ENCODE results near the gene ACOT7. TPM values are rescaled to one million over a fixed set of nuclear protein-coding genes. Genes with fewer than 3 reads are reported as not detected.

ACOT7 gene
- total RNA-seq, 1 experiment from 2014 or later, result 151 TPM

GRCh38 chr1:6225651-6226050 is 167.9 kb downstream of the ACOT7 start:
- POLR2A ChIA-PET, result interaction anchor here (0.9 kb wide), 1 partner anchor 19 kb away, joined by 3 read pairs; no protein-coding TSS in a partner anchor
- no peak overlapping the region for H3K4me3 Mint-ChIP-seq
- TF ChIP-seq ZNF232 (CRISPR knock-in tag; IDR thresholded peaks at IDR 0.05), result no peak
- TF ChIP-seq CREB1 (CRISPR knock-in tag; IDR thresholded peaks at IDR 0.05), result no peak
- TF ChIP-seq, protein P1, sequence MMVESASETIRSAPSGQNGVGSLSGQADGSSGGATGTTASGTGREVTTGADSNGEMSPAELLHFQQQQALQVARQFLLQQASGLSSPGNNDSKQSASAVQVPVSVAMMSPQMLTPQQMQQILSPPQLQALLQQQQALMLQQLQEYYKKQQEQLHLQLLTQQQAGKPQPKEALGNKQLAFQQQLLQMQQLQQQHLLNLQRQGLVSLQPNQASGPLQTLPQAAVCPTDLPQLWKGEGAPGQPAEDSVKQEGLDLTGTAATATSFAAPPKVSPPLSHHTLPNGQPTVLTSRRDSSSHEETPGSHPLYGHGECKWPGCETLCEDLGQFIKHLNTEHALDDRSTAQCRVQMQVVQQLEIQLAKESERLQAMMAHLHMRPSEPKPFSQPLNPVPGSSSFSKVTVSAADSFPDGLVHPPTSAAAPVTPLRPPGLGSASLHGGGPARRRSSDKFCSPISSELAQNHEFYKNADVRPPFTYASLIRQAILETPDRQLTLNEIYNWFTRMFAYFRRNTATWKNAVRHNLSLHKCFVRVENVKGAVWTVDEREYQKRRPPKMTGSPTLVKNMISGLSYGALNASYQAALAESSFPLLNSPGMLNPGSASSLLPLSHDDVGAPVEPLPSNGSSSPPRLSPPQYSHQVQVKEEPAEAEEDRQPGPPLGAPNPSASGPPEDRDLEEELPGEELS (CRISPR knock-in tag; IDR thresholded peaks at IDR 0.05), result no peak
- no peak for TF ChIP-seq ZNF396 (CRISPR knock-in tag; IDR thresholded peaks at IDR 0.05; ENCODE audit: borderline replicate concordance)
- TF ChIP-seq OVOL2 (CRISPR knock-in tag; IDR thresholded peaks at IDR 0.05; ENCODE audit: borderline replicate concordance), result no peak
- TF ChIP-seq GTF2I (CRISPR knock-in tag; conservative IDR thresholded peaks at IDR 0.05), result no peak
- TF ChIP-seq, protein P2, sequence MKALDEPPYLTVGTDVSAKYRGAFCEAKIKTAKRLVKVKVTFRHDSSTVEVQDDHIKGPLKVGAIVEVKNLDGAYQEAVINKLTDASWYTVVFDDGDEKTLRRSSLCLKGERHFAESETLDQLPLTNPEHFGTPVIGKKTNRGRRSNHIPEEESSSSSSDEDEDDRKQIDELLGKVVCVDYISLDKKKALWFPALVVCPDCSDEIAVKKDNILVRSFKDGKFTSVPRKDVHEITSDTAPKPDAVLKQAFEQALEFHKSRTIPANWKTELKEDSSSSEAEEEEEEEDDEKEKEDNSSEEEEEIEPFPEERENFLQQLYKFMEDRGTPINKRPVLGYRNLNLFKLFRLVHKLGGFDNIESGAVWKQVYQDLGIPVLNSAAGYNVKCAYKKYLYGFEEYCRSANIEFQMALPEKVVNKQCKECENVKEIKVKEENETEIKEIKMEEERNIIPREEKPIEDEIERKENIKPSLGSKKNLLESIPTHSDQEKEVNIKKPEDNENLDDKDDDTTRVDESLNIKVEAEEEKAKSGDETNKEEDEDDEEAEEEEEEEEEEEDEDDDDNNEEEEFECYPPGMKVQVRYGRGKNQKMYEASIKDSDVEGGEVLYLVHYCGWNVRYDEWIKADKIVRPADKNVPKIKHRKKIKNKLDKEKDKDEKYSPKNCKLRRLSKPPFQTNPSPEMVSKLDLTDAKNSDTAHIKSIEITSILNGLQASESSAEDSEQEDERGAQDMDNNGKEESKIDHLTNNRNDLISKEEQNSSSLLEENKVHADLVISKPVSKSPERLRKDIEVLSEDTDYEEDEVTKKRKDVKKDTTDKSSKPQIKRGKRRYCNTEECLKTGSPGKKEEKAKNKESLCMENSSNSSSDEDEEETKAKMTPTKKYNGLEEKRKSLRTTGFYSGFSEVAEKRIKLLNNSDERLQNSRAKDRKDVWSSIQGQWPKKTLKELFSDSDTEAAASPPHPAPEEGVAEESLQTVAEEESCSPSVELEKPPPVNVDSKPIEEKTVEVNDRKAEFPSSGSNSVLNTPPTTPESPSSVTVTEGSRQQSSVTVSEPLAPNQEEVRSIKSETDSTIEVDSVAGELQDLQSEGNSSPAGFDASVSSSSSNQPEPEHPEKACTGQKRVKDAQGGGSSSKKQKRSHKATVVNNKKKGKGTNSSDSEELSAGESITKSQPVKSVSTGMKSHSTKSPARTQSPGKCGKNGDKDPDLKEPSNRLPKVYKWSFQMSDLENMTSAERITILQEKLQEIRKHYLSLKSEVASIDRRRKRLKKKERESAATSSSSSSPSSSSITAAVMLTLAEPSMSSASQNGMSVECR (CRISPR knock-in tag; IDR thresholded peaks at IDR 0.05; ENCODE audit: borderline replicate concordance), result no peak
- TF ChIP-seq FOXK1 (CRISPR knock-in tag; IDR thresholded peaks at IDR 0.05), result no peak
- no peak for TF ChIP-seq TCF7 (CRISPR knock-in tag; IDR thresholded peaks at IDR 0.05; ENCODE audit: low read depth)
- TF ChIP-seq NR3C1 (CRISPR knock-in tag; conservative IDR thresholded peaks at IDR 0.05; ENCODE audit: low read depth), result no peak
- no peak for TF ChIP-seq ZBTB21 (CRISPR knock-in tag; IDR thresholded peaks at IDR 0.05; ENCODE audit: borderline replicate concordance)
- TF ChIP-seq ZNF263 (CRISPR knock-in tag; IDR thresholded peaks at IDR 0.05; ENCODE audit: low read depth), result no peak
- CTCF ChIA-PET, result interaction anchor here (1.1 to 1.9 kb wide), 5 partner anchors 10 to 40 kb away, joined by 3 to 8 read pairs (median 4); partner anchors contain the start of gene ICMT
- H3K27ac Mint-ChIP-seq, result peak overlapping the region; percentile 60
- ATAC-seq, result no peak
- peaks cover 50% of the 10 kb centered on the region for H3K36me3 Mint-ChIP-seq
- no peaks in the 10 kb centered on the region for H3K27me3 Mint-ChIP-seq (ENCODE audit: low read depth)
- DNase-seq (ENCODE audit: low spot score), result no peak
- H3K4me1 Mint-ChIP-seq, result no peaks in the 10 kb centered on the region
- H3K9me3 Mint-ChIP-seq, result no peaks in the 10 kb centered on the region

DNA sequence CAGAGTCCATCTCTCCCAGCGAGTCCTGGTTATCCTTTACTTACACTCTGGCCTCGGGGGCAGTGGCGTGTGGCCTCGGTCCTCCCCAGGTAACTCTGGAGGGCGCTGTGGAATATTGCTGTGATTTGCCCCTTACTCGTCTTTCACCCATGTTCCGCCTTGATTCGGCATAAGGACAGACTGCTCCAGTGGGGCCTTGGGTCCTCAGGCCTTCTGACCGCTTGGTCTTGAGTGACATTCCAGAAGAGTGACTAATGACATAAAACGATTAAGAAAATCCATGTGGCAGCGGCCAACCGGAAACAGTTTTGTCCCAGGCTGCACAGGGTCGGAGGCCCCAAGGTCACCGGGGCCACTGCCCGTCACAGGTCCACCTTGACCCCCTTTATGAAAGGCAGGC is 168.8 kb downstream of the ACOT7 start:
- no peak for ATAC-seq

GRCh38 chr1:6223617-6224016 is 169.9 kb downstream of the ACOT7 start:
- Mint-ChIP-seq H3K4me3 (no peak overlapping the region), H3K27ac (no peak overlapping the region), H3K9me3 (no peaks in the 10 kb centered on the region), H3K36me3 (peaks cover 46% of the 10 kb centered on the region), H3K4me1 (no peaks in the 10 kb centered on the region), H3K27me3 (ENCODE audit: low read depth) (no peaks in the 10 kb centered on the region)
- ChIA-PET CTCF (interaction anchor here (1.2 kb wide), 1 partner anchor 17 kb away, joined by 4 read pairs; no protein-coding TSS in a partner anchor), POLR2A (no interaction called here)
- ATAC-seq (no peak), DNase-seq (ENCODE audit: low spot score) (no peak)
- TF ChIP-seq SMAD3 (CRISPR knock-in tag; IDR thresholded peaks at IDR 0.05; ENCODE audit: borderline replicate concordance), result no peak
- TF ChIP-seq ZNF263 (CRISPR knock-in tag; IDR thresholded peaks at IDR 0.05; ENCODE audit: low read depth), result no peak
- no peak for TF ChIP-seq GABPB1 (CRISPR knock-in tag; IDR thresholded peaks at IDR 0.05)
- no peak for TF ChIP-seq TEAD1 (CRISPR knock-in tag; IDR thresholded peaks at IDR 0.05)
- TF ChIP-seq SP1 (CRISPR knock-in tag; conservative IDR thresholded peaks at IDR 0.05), result no peak

More for the DNA sequence above, 168.8 kb downstream of the ACOT7 start:
- H3K36me3 Mint-ChIP-seq, result peaks cover 47% of the 10 kb centered on the region
- H3K4me1 Mint-ChIP-seq, result no peaks in the 10 kb centered on the region
- H3K9me3 Mint-ChIP-seq, result no peaks in the 10 kb centered on the region
- TF ChIP-seq, protein P3, sequence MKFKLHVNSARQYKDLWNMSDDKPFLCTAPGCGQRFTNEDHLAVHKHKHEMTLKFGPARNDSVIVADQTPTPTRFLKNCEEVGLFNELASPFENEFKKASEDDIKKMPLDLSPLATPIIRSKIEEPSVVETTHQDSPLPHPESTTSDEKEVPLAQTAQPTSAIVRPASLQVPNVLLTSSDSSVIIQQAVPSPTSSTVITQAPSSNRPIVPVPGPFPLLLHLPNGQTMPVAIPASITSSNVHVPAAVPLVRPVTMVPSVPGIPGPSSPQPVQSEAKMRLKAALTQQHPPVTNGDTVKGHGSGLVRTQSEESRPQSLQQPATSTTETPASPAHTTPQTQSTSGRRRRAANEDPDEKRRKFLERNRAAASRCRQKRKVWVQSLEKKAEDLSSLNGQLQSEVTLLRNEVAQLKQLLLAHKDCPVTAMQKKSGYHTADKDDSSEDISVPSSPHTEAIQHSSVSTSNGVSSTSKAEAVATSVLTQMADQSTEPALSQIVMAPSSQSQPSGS (CRISPR knock-in tag; IDR thresholded peaks at IDR 0.05; ENCODE audit: borderline replicate concordance, low read depth), result no peak
- no peaks in the 10 kb centered on the region for H3K27me3 Mint-ChIP-seq (ENCODE audit: low read depth)
- POLR2A ChIA-PET, result no interaction called here
- no peak overlapping the region for H3K27ac Mint-ChIP-seq
- no peak for DNase-seq (ENCODE audit: low spot score)
- CTCF ChIA-PET, result interaction anchor here (0.6 to 1.9 kb wide), 3 partner anchors 14 to 20 kb away, joined by 3 to 8 read pairs (median 4); no protein-coding TSS in a partner anchor
- H3K4me3 Mint-ChIP-seq, result no peak overlapping the region
